DMS153 (cell line): Measurements from ENCODE around the gene CD58.
"Not testable (repeated sequence)": the region's sequence is repeated elsewhere in the genome, so short reads cannot be mapped to it uniquely, and the experiment has no call there.

ENCODE experiments used
- DNase-seq: peaks from one replicate; lab custom pipeline; 2025; lab: John Stamatoyannopoulos, UW

CD58 gene

GRCh38 chr1:116571215-116571919, 541 bp upstream of the CD58 start:
- no peak for DNase-seq

GRCh38 chr1:116569776-116570357, 959 bp downstream of the CD58 start:
- DNase-seq = no peak

- no peak for DNase-seq
These were observed 1.5 kb downstream of the CD58 start for GRCh38 chr1:116569381-116569670.

- DNase-seq = no peak
These were observed 2.0 kb downstream of the CD58 start for GRCh38 chr1:116568662-116569380.

- no peak for DNase-seq
These were observed 2.8 kb downstream of the CD58 start for GRCh38 chr1:116567790-116568661.

DNA sequence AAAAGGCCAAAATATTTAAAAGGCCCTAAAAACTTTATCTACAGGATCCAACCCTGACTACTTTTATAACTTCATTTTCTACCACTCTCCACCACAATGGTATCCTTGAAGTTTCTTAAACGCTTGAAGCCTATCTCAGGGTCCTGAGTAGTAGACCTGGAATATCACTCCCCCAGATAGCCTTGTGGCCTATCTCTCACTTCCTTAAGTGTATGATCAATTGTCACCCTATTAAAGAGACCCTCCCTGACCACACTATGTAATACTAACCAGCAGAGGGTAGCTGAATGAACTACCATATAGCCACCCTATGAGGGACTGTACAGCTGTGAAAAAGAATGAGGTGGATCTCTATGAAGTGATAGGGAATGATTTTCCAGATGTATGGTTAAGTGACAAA, 5.6 kb downstream of the CD58 start:
- no peak for DNase-seq

GRCh38 chr1:116564426-116564825, 6.4 kb downstream of the CD58 start:
- no peak for DNase-seq

GRCh38 chr1:116562465-116562864, 8.4 kb downstream of the CD58 start:
- not testable (repeated sequence) for DNase-seq

GRCh38 chr1:116561563-116561962, 9.3 kb downstream of the CD58 start:
- no peak for DNase-seq

DNA sequence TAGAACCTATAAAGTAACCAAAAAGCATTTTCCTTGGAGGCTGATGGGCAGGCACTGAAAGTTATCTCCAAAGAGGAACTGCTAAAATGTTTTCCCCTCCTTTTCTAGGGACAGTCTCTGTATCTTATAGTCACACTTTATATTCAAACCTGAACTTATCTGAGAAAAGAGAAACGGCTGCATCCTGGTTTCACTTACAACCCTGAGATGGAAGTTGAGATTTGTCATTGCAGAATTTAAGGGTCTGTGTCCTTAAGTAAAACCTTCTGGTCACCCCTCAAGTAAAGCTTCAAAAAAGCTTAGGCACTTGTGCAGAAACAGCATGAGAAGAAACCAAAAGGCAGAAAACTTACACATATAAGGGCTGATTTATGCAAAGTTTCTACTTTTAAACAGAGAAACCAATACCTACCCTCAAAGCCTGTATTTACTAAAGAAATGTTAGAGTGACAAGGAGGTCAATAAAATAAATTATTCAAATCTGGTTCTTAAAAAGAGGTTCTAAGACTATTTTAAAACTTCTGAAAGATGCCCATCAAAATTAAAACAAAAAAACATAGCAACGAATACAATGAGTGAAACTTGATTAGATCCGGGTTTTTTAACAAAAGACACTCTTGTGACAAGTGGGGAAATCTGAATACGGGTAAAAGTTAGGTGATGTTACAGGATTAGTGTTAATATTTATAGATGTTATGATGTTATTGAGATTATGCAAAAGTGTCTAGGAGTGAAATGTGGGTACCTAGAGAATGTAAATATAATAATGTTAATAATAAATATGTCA, 9.9 kb downstream of the CD58 start:
- DNase-seq = no peak

DNA sequence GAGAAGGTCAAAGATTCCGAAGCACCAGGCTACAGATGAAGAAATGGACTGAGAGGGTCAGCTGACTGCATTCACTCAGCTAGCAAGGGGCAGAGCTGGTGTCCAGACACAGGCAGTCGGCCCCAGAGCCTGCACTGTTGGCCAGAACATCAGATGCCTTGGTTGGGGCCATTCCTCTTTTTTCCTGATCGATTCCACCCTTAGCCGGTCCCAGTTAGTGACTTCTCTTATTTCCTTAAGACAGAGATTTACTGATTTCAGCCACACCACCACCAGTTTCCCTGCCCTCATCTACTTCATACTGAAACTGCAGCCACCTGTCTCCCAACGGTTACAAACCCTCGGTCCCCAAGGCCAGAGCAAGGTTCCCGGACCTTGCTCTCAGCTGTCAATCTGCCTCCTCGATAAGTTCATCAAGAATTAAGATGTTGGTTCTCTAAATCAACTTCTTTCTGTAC, 11.5 kb downstream of the CD58 start:
- DNase-seq = no peak

DNA sequence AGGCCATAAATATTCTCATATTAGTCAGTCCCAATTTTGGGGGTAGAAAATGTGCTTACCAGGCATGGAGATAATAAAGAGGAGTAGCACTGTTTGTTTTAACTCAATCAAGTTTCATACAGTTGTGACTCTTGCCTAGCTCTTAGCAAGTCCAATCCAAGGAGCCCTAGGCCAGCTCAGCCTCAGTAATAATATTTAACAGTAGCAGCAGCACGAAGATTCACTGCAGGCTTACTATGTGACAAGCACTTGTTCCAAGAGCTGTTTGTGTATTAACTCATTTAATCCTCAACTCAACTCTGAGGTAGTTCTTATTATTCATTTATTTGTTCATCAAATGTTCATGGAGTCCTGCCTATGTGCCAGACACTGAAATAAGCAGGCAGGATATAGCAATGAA, 12.3 kb downstream of the CD58 start:
- DNase-seq = no peak

- DNase-seq = no peak
These were observed 12.7 kb downstream of the CD58 start for GRCh38 chr1:116558140-116558549.

GRCh38 chr1:116557323-116557878, 13.4 kb downstream of the CD58 start:
- no peak for DNase-seq

DNA sequence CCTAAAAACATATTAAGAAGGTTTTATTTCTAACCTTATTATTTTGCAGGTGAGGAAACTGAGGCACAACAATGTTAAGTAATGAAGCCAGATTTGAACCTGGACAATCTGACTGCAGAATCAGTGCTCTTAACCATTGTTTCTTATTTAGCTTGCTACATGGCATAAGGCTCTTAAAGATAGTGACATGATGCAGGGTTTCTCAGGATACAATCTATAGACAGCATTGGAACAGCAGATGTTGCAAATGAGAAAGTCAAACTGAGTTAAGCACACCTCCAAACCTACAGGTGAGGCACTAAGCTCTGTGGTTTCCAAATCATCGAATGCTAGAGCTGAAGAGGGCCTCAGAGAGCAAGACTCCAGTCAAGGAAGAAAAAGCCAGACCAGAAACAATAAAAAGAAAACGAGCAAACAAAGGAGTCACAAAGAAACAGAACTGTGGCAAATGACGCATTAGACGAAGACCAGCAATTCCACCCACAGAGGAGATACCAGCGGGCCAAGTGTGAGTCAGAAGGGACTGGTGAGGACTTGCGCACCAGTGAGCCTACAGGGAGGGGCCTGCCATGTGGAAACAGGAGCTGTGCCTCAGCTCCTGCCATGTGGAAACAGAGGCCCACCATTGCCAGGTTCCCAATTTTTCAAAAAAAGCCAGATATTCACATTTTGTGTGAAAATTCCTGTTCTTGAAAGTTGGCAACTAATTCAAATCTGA, 14.4 kb downstream of the CD58 start:
- DNase-seq = no peak

GRCh38 chr1:116554924-116555323, 15.9 kb downstream of the CD58 start:
- no peak for DNase-seq

GRCh38 chr1:116553386-116554115, 17.3 kb downstream of the CD58 start:
- DNase-seq = no peak

DNA sequence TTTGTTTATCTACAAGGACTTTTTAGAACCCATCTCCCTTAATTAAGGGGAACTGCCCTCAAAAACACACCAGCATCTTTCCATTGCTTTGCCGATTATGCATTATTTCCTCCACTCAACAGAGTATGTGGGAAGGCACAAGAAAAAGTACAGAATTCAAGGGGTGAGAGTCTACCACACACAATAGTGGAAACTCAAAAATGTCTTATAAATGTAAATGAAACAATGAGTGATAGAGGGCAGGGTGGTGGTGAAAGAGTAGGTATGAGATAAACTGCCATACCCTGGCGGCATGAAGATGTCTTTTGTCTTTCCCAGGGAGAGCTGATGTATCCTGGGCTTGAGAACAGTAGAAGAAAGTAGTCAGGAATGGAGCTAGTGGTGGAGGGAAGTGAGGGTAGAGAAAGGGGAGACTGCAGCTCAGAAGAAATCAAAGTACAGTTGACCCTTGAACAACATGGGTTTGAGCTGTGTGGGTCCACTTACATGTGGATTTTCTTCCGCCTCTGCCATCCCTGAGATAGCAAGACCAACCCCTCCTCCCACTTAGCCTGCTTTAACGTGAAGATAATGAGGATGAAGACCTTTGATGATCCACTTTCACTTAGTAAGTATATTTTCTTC, 24.4 kb downstream of the CD58 start:
- DNase-seq = no peak

DNA sequence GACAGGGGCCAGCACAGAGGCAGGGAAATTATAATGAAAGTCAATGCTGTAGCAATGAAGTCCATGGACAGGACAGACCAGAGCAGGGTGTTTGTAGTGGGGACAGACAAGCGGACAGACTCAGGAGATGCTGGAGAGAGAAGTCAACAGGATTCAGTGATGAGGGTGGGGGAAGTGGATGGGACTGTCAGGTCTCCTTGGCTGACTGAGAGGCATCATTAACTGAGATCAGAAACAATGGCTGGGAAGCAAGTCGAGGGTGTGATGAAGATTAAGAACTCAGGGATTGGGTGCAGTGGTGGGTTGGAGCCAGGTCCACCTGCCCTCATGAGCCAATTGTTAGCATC, 25.5 kb downstream of the CD58 start:
- no peak for DNase-seq
